GM23338 (cell line): ENCODE results near the gene F12. TPM values are rescaled to one million over a fixed set of nuclear protein-coding genes. Genes with fewer than 3 reads are reported as not detected.

ENCODE experiments used
- ATAC-seq: fragments of 200-7000 bp; cut with Tn5 transposase; 3 replicates; pipeline ENCODE4 v1.9.1; 2020
- DNase-seq: peaks from one replicate; pipeline ENCODE4 v3.0.0-alpha.2; 2015; ENCODE audit warnings: low spot score
- H2AFZ ChIP-seq: fragments of 200-600 bp; sonication (generic); 2 replicates; pipeline ENCODE4 v1.8.0; 2016; ENCODE audit warnings: antibody characterized with exemption, mild to moderate bottlenecking, moderate library complexity
- H3F3A ChIP-seq: fragments of 200-600 bp; sonication (generic); replicated peaks from 2 replicates; pipeline ENCODE4 v1.8.0; 2017; ENCODE audit warnings: antibody characterized with exemption, mixed run types, low read depth
- H3K27ac ChIP-seq: fragments of 200-600 bp; sonication (generic); 2 replicates; pipeline ENCODE4 v1.6.1; 2016; ENCODE audit warnings: low read depth
- H3K27me3 ChIP-seq: fragments of 200-600 bp; sonication (generic); 2 replicates; pipeline ENCODE4 v1.8.0; 2016; ENCODE audit warnings: mild to moderate bottlenecking, mixed run types, moderate library complexity; ENCODE audit not compliant: insufficient read depth
- H3K36me3 ChIP-seq: fragments of 200-600 bp; sonication (generic); 2 replicates; pipeline ENCODE4 v1.8.0; 2016; ENCODE audit warnings: mild to moderate bottlenecking; ENCODE audit not compliant: insufficient read depth
- H3K4me1 ChIP-seq: fragments of 200-600 bp; sonication (generic); 2 replicates; pipeline ENCODE4 v1.8.0; 2016; ENCODE audit warnings: mild to moderate bottlenecking, moderate library complexity; ENCODE audit not compliant: insufficient read depth
- H3K4me2 ChIP-seq: fragments of 200-600 bp; sonication (generic); 2 replicates; pipeline ENCODE4 v1.7.1; 2017; ENCODE audit warnings: mixed run types
- H3K4me3 ChIP-seq: fragments of 200-600 bp; sonication (generic); 2 replicates; pipeline ENCODE4 v1.6.1; 2016; ENCODE audit warnings: mixed run types
- H3K79me2 ChIP-seq: fragments of 200-600 bp; sonication (generic); replicated peaks from 2 replicates; pipeline ENCODE4 v1.8.0; 2017; ENCODE audit warnings: mild to moderate bottlenecking; ENCODE audit not compliant: insufficient read depth
- H3K9me2 ChIP-seq: fragments of 200-600 bp; sonication (generic); 2 replicates; pipeline ENCODE4 v1.8.0; 2017; ENCODE audit not compliant: insufficient read depth
- H4K20me1 ChIP-seq: fragments of 200-600 bp; sonication (generic); replicated peaks from 2 replicates; pipeline ENCODE4 v1.8.0; 2017; ENCODE audit warnings: mild to moderate bottlenecking; ENCODE audit not compliant: insufficient read depth
- H3K27ac Mint-ChIP-seq: 2 replicates; pipeline ENCODE4 v1.8.0; 2020; ENCODE audit warnings: inconsistent platforms, mild to moderate bottlenecking, moderate library complexity, mixed read lengths
- H3K27me3 Mint-ChIP-seq: 3 replicates; pipeline ENCODE4 v1.8.0; 2022; ENCODE audit warnings: low read depth, mild to moderate bottlenecking, moderate library complexity, mixed read lengths, inconsistent platforms; ENCODE audit not compliant: insufficient read depth, poor library complexity
- H3K36me3 Mint-ChIP-seq: 3 replicates; pipeline ENCODE4 v1.8.0; 2021; ENCODE audit warnings: low read depth, mild to moderate bottlenecking, inconsistent platforms, moderate library complexity, mixed read lengths
- H3K4me1 Mint-ChIP-seq: 3 replicates; pipeline ENCODE4 v1.8.0; 2020; ENCODE audit warnings: mild to moderate bottlenecking, inconsistent platforms, mixed read lengths
- H3K4me3 Mint-ChIP-seq: 3 replicates; pipeline ENCODE4 v1.8.0; 2021; ENCODE audit warnings: moderate library complexity, mild to moderate bottlenecking, inconsistent platforms, mixed read lengths
- H3K9me3 Mint-ChIP-seq: 3 replicates; pipeline ENCODE4 v1.8.0; 2020; ENCODE audit warnings: moderate library complexity, mild to moderate bottlenecking, inconsistent platforms, mixed read lengths
- CTCF ChIP-seq, 2 experiments: fragments of 200-600 bp in 1 of 2; sonication (generic) in 1 of 2; conservative IDR thresholded peaks; 2 replicates each; pipeline versions ENCODE4 v1.5.1 to v1.6.1; 2016 to 2017; ENCODE audit warnings: antibody characterized with exemption in 2 of 2, low read depth in 2 of 2, mild to moderate bottlenecking in 2 of 2, moderate library complexity in 1 of 2
- ETS1 ChIP-seq: IDR thresholded peaks from 2 replicates; pipeline ENCODE4 v1.6.1; 2016; ENCODE audit warnings: antibody characterized with exemption
- EZH2phosphoT487 ChIP-seq: fragments of 200-600 bp; sonication (generic); IDR thresholded peaks from one replicate; pipeline ENCODE4 v1.8.1; 2018; ENCODE audit warnings: antibody characterized with exemption; ENCODE audit not compliant: unreplicated experiment
- JUNB ChIP-seq: IDR thresholded peaks from one replicate; pipeline ENCODE4 v1.6.1; 2016; ENCODE audit warnings: antibody characterized with exemption; ENCODE audit not compliant: unreplicated experiment
- NANOG ChIP-seq: IDR thresholded peaks from 2 replicates; pipeline ENCODE4 v1.6.1; 2016; ENCODE audit warnings: antibody characterized with exemption, borderline replicate concordance
- POLR2AphosphoS5 ChIP-seq: IDR thresholded peaks from 2 replicates; pipeline ENCODE4 v1.6.1; 2016; ENCODE audit warnings: antibody characterized with exemption, low read depth
- REST ChIP-seq: IDR thresholded peaks from one replicate; pipeline ENCODE4 v1.6.1; 2018; ENCODE audit warnings: antibody characterized with exemption; ENCODE audit not compliant: unreplicated experiment
- ZNF114 ChIP-seq: fragments of 250-450 bp; sonication (Bioruptor Pico); IDR thresholded peaks from 2 replicates; pipeline ENCODE4 v1.5.0; 2020; ENCODE audit warnings: mild to moderate bottlenecking, moderate library complexity
- ZNF462 ChIP-seq: fragments of 250-450 bp; sonication (Bioruptor Pico); IDR thresholded peaks from 2 replicates; pipeline ENCODE4 v1.5.0; 2020; ENCODE audit warnings: mild to moderate bottlenecking, moderate library complexity
- polyA plus RNA-seq: library from polyadenylated mRNA; unstranded; fragments of >200 nt; fragmentation: Nextera tagmentation; extraction: Ambion mirVana; gene quantifications from 2 replicates; pipeline ENCODE4 v1.2.1, GENCODE V29; 2016
- total RNA-seq: library from RNA; depleted of rRNA; stranded (reverse); fragments of >200 nt; shearing (Covaris generic); gene quantifications from 2 replicates; pipeline ENCODE4 v1.2.3, GENCODE V29; 2014

The F12 gene
- total and polyA plus RNA-seq, 2 experiments from 2014 or later: 2.9 to 8.0 TPM

- no peak for TF ChIP-seq REST
- no peak for TF ChIP-seq NANOG
- TF ChIP-seq ZNF114 (CRISPR knock-in tag): no peak
- no peak for TF ChIP-seq EZH2phosphoT487
- TF ChIP-seq POLR2AphosphoS5: no peak
- TF ChIP-seq ETS1: no peak
- TF ChIP-seq JUNB: no peak
Measured at GRCh38 chr5:177369645-177370440, 39.5 kb downstream of the F12 start (continued).

- peaks cover 50% of the 10 kb centered on the region for H3K4me1 ChIP-seq
Measured at GRCh38 chr5:177368869-177369644, 40.3 kb downstream of the F12 start.

More at GRCh38 chr5:177368869-177369644, 40.3 kb downstream of the F12 start:
- Histone ChIP-seq H3K4me3 (no peak overlapping the region), H4K20me1 (no peaks in the 10 kb centered on the region; the same call in 1 of the 2 replicates), H3F3A (0 out of 2 replicates have a peak, but pooled peaks cover 18% of the 10 kb centered on the region), H3K27ac (no peak overlapping the region), H3K36me3 (no peaks in the 10 kb centered on the region), H2AFZ (no peak overlapping the region), H3K27me3 (peaks cover 15% of the 10 kb centered on the region), H3K4me2 (no peak overlapping the region), H3K79me2 (no peaks in the 10 kb centered on the region), H3K9me2 (no peaks in the 10 kb centered on the region)
- H3K4me3 Mint-ChIP-seq: peak overlapping the region; percentile 90; the same call in 2 of the 3 replicates
- peaks cover 32% of the 10 kb centered on the region for H3K27me3 Mint-ChIP-seq
- no peak for TF ChIP-seq ZNF462 (CRISPR knock-in tag)
- TF ChIP-seq CTCF (conservative IDR thresholded peaks at IDR 0.05; ENCODE audit: low read depth in 2 of 2): peak; percentile 59 to 71
- no peak for TF ChIP-seq NANOG
- peaks cover 54% of the 10 kb centered on the region for H3K4me1 Mint-ChIP-seq
- DNase-seq (peak; percentile 76), ATAC-seq (0 out of 3 replicates have a peak, but pooled peaks have one; percentile 1)
- H3K9me3 Mint-ChIP-seq: no peaks in the 10 kb centered on the region; the same call in 2 of the 3 replicates
- H3K36me3 Mint-ChIP-seq: peaks cover 11% of the 10 kb centered on the region
- no peak overlapping the region for H3K27ac Mint-ChIP-seq
